Fibroblast of lung (primary cell): ENCODE results near the gene ATP13A4.

Experiments
- EZH2 ChIP-seq: IDR thresholded peaks from 2 replicates; pipeline ENCODE4 v1.5.1; 2012; ENCODE audit warnings: low read length, control low read depth, mild to moderate bottlenecking; ENCODE audit errors: missing control alignments
- TF ChIP-seq, protein P1 (sequence below), 2 donors: IDR thresholded peaks in 1 of 2; conservative IDR thresholded peaks in 1 of 2; 1 replicate in 1 of 2; 2 replicates in 1 of 2; pipeline ENCODE4 v1.5.1; 2011 to 2012; ENCODE audit warnings: low read length in 2 of 2, control low read depth in 1 of 2, inconsistent platforms in 1 of 2, low read depth in 1 of 2, mild to moderate bottlenecking in 1 of 2

DNA sequence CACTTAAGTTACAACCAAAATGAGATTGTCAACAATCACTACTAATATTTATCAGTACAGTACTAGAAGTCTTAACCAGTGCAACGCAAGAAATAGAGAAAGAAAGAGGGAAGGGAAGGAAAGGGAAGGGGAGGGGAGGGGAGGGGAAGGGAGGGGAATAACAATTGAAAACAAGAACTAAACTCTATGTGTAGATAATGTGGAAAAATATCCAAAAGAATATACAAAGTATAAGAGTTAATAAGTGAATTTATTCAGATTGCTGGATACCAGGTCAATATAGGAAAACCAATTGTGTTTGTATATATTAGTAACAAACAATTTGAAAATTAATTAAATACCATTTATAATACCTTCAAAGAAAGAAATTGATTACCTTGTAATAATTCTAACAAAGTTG, 186.8 kb downstream of the ATP13A4 start:
- TF ChIP-seq EZH2 = no peak
- TF ChIP-seq, protein P1, sequence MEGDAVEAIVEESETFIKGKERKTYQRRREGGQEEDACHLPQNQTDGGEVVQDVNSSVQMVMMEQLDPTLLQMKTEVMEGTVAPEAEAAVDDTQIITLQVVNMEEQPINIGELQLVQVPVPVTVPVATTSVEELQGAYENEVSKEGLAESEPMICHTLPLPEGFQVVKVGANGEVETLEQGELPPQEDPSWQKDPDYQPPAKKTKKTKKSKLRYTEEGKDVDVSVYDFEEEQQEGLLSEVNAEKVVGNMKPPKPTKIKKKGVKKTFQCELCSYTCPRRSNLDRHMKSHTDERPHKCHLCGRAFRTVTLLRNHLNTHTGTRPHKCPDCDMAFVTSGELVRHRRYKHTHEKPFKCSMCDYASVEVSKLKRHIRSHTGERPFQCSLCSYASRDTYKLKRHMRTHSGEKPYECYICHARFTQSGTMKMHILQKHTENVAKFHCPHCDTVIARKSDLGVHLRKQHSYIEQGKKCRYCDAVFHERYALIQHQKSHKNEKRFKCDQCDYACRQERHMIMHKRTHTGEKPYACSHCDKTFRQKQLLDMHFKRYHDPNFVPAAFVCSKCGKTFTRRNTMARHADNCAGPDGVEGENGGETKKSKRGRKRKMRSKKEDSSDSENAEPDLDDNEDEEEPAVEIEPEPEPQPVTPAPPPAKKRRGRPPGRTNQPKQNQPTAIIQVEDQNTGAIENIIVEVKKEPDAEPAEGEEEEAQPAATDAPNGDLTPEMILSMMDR (conservative IDR thresholded peaks at IDR 0.05 in 1 of 2, IDR thresholded peaks at IDR 0.05 in 1 of 2; ENCODE audit: low read depth in 1 of 2, low read length in 2 of 2) = no peak
